Panc1 (cell line): ENCODE measurements around the gene ROPN1L.

ENCODE experiments used
- POLR2AphosphoS5 ChIP-seq: IDR thresholded peaks from 2 replicates; pipeline ENCODE4 v1.6.1; 2012; ENCODE audit warnings: mild to moderate bottlenecking, low read depth, low read length, moderate library complexity
- REST ChIP-seq, 2 experiments: IDR thresholded peaks; 2 replicates each; pipeline ENCODE4 v1.6.1; 2011 to 2012; ENCODE audit warnings: low read depth in 2 of 2, control low read depth in 1 of 2, low read length in 1 of 2, mild to moderate bottlenecking in 1 of 2, moderate library complexity in 1 of 2; ENCODE audit not compliant: insufficient read depth in 1 of 2
- SIN3A ChIP-seq: IDR thresholded peaks from 2 replicates; pipeline ENCODE4 v1.6.1; 2012; ENCODE audit warnings: low read depth, mild to moderate bottlenecking, low read length, moderate library complexity, borderline replicate concordance; ENCODE audit not compliant: insufficient read depth
- TF ChIP-seq, protein P1 (sequence below): fragments of 450-650 bp; IDR thresholded peaks from 2 replicates; pipeline ENCODE4 v1.5.1; 2017; ENCODE audit warnings: mild to moderate bottlenecking

DNA sequence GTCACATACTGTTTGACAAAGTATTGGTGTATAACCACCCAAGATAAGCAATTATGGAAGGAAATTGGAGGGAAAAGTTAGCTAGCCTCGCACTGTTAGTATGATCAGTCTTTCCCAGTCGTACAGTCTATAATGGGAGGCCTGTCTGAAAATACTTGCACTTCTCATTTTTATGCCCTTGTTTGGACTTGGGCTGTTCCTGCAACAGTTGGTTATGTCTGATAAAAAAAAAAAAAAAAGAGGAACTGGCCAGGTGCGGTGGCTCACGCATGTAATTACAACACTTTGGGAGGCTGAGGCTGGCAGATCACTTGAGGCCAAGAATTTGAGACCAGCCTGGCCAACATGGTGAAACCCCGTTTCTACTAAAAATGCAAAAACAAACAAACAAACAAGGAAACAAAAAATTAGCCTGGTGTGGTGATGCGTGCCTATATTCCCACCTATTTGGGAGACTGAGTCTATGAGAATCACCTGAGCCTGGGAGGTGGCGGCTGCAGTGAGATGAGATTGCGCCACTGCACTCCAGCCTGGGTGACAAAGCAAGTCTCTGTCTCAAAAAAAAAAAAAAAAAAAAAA lies 63.9 kb downstream of the ROPN1L start:
- TF ChIP-seq, protein P1, sequence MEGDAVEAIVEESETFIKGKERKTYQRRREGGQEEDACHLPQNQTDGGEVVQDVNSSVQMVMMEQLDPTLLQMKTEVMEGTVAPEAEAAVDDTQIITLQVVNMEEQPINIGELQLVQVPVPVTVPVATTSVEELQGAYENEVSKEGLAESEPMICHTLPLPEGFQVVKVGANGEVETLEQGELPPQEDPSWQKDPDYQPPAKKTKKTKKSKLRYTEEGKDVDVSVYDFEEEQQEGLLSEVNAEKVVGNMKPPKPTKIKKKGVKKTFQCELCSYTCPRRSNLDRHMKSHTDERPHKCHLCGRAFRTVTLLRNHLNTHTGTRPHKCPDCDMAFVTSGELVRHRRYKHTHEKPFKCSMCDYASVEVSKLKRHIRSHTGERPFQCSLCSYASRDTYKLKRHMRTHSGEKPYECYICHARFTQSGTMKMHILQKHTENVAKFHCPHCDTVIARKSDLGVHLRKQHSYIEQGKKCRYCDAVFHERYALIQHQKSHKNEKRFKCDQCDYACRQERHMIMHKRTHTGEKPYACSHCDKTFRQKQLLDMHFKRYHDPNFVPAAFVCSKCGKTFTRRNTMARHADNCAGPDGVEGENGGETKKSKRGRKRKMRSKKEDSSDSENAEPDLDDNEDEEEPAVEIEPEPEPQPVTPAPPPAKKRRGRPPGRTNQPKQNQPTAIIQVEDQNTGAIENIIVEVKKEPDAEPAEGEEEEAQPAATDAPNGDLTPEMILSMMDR, result no peak
- no peak for TF ChIP-seq POLR2AphosphoS5
- TF ChIP-seq SIN3A, result no peak
- TF ChIP-seq REST (IDR thresholded peaks at IDR 0.05; ENCODE audit: insufficient read depth in 1 of 2, low read depth in 2 of 2, low read length in 1 of 2), result no peak
